NCI-H2107 treated with DMSO at 0.1 percent for 48 hours (cell line): ENCODE measurements around the gene TRIM15.
A peak's percentile ranks its signal among the peaks of the same experiment; 100 is the strongest.
"Not testable (repeated sequence)": the region's sequence is repeated elsewhere in the genome, so short reads cannot be mapped to it uniquely, and the experiment has no call there.

Experiments used
- DNase-seq: peaks from one replicate; lab custom pipeline; 2025; ENCODE audit not compliant: unreplicated experiment; lab: John Stamatoyannopoulos, UW

TRIM15 gene

DNA sequence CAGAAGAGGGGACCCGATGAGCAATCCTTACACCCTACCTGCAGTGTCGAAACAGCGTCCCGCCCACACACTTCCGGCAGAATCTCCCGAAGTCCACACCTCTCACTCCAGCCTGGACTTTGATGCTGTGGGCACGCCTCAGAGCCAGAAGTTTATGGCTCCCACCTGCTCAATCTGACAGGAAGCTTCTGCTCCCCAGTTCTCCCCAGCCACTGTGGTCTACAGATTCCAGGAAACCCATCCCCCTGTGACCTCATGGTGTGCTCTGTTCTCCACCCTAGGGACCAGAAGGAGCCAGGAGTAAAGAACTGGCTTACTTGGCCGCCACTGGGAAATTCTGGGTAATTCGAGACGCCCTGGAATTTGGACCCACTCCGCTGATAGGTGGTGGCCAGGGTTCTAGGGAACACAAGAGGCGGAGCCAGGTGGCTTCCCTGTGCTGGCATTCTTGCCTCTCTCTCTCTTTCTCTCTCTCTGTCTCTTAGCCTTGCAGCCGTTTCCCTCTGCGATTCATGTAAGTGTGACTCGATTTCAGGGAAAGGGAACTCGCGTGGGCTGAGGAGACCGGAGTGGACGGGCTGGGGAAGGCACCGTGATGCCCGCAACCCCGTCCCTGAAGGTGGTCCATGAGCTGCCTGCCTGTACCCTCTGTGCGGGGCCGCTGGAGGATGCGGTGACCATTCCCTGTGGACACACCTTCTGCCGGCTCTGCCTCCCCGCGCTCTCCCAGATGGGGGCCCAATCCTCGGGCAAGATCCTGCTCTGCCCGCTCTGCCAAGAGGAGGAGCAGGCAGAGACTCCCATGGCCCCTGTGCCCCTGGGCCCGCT, at the start of gene TRIM15:
TRIM15 (plus strand) TSS at position 457 of the 828 bp plus-strand sequence; CDS start at position 596, 139 bp downstream.
- no peak for DNase-seq

DNA sequence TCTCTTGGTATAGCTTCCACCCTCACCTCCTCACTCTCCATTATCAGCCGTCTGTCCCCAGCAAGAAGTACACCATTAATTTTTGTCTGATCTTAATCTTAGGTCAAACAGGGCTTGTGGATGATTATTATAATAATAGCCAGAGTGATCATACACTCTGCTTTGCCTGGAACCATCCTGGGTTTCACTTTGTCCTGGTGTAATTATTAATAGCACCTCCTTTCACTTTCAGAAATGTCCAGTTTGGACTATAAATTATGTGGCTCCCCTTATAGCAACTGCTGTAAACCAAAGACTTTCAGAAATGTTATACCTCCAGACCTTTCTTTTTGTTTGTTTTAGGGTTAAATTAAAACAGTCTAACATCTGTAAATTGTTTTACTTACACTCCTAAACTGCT, 49.5 kb upstream of the TRIM15 start:
- no peak for DNase-seq

DNA sequence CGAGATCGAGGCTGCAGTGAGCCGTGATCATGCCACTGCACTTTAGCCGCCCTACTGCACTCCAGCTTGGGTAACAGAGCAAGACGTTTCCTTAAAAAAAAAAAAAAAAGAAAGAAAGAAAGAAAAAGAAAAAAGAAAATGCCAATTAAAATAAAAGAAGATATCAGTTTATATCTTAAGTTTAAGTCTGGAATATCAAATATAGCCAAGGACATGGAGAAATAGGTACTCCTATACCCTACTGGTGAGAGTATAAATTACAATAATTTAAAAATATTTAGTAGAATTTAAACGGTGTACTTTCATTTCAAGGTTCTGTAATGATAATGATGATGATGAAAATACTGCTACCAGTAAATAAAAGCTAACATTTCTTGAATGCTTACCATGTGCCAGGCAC, 46.6 kb upstream of the TRIM15 start:
- no peak for DNase-seq

DNA sequence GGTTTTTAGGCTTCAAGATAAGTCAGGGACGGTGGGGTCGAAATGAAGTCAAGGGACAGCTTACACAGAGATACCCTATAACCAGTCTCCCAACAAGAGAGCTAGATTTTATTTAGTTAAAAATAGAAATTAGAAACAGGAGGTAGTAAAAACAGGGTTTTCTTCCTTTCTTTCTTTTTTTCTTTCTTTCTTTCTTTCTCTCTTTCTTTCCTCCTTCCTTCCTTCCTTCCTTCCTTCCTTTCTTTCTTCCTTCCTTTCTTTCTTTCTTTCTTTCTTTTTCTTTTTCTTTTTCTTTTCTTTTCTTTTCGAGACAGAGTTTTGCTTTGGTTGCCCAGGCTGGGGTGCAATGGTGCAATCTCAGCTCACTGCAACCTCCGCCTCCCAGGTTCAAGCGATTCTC, 44.7 kb upstream of the TRIM15 start:
- not testable (repeated sequence) for DNase-seq

DNA sequence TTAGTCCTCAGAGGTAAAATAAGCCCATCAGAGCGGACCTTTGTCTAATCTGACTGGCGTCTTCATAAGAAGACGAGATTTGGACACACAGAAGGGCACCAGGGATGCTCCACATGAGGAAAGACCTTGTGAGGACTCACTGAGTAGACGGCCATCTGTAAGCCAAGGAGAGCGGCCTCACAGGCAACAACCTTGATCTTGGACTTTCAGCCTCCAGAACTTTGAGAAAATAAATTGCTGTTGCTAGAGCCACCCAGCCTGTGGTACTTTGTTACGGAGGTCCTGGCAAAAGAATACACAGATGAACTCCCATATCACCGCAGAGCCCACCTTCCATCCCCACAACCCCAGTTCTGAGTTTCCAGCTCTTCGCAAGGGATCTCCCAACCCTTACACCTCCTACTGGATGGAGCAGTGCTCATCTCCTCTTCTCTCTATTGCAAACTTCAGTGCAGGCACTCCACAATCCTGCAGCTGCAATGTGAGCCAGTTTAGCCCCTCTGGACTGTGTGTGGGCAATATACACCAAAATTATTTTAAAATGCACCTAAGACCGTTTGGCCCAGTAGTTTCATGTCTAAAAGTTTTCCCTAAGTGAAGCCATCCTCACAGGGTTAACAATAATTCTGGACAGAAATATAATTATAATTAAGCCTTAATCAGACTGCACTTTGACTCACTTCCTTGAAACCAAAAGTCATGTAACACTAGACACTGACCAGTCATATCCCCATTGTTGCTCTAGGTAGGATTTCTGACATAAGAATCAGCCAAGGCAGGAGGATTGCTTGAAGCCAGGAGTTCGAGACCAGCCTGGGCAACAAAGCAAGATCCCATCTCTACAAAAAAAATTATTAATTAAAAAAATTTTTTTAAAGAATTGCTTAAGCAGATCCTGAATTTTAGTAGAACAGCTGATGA, 41.6 kb upstream of the TRIM15 start:
- DNase-seq = no peak

DNA sequence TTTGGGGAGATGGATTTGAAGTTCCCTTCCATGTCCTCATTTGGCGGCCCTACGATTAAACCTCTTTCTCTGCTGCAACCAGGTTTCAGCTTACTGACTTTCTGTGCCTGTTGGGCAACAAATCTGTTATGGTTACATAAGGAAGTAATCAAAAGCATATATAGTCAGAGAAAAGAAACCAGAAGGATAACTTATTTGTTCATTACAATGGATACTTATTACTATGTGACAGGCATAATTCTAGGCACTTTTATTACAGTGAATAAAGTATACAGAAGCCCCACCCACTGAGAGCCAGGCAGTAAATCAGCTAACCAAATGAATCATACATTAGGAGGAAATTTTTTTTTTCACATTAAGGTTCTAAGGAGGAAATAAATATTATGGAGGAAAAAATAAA, 40.8 kb upstream of the TRIM15 start:
- no peak for DNase-seq

DNA sequence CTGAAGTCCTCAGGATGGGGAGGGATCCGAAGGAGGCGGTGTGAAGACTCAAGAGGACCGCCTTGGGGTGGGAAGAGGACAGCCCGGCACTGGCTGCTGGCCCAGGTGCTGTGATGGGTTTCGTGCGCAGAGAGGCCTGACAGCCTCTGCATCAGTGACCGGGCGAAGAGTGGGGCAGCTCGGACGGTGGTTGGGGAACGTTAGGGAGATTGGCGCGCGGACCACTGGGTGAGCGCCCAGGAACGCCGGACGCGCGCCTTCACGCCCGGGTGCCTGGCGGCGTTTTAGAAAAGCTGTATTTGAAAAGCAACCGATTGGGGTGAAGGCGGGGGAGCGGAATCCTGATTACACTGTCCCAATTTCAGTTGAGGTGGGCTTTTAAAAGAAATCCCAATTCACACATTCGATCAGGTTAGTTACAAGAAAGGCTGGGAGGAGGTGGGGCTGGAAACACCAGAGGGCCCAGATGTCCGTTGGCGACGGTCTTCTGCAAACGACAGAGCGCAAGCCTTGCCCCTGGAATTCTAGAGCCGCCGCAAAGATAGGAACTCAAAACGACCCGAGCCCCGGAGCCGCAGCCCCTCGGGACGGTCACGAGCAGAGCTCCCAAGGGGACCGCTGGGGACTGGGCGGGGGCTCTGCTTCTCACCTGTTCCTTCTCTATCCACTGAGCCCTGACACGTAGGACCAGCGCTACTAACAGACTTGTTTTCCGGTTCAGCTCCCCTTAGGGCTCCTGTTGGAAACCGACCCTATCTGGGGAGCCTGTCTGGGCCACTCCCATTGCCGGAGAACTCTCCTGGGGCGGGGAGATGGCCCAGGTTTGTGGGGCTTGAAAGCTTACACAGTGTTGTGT, 35.9 kb upstream of the TRIM15 start:
- DNase-seq = no peak

DNA sequence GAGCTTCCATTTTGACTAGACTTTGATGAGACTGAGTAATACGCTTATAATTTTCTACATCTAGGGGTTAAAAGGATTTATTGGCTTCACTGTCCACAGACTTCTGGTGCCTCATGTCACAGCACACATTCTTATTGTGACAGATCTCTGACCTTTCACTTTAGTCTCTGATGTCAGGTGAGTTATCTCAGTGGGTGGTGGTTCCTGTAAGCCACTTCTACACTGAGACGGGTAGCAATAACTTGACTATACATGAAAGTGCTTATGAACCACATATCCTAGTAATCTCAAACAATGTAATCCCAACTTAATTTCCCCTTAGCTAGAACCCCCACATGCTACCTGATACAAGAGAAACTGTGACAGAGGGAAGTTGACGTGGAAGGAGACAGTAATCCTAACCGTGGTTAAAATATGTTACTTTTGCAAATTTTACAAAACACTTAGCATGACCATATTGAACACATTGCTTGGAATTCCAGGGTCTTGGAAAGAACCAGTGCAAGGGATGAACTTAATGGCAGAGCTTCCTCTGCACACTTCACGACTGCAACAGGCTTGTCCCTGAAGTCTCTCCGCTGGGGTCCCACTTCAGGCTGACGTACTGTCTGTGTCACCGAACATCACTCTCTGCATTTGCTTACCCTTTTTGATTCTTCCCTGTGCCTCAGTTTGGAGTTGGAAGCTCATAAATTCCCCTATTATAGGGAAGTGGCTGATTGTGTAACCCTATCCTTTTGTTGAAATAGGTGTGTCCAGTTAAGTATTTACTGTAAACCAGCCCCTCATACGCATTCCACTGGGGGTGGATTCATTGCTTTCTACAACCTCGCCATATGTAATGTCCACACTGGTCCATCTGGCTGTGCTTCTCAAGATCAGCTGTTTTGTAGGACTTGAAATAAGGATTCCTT, 33.8 kb upstream of the TRIM15 start:
- DNase-seq = no peak

DNA sequence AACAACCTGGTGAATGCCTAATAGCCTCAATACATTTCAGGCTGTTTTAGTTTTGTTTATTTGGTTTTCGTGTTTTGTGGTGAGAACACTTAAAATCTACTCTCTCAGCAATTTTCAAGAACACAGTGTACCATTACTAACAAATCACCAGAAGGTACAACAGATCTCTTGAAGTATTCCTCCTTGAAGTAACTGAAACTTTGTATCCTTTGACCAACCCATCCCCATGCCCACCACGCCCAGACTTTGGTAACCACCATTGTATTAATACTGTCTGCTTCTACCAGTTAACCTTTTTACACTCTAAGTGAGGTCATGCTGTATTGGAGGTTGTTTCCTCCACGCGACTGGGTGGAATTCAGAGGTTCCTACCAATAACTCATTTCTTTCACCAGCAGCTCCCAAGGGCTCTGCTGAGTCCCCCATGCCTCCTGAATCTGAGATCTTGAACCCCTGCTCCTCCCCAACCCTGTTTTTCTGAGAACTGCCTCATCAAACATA, 33.1 kb upstream of the TRIM15 start:
- DNase-seq = no peak

DNA sequence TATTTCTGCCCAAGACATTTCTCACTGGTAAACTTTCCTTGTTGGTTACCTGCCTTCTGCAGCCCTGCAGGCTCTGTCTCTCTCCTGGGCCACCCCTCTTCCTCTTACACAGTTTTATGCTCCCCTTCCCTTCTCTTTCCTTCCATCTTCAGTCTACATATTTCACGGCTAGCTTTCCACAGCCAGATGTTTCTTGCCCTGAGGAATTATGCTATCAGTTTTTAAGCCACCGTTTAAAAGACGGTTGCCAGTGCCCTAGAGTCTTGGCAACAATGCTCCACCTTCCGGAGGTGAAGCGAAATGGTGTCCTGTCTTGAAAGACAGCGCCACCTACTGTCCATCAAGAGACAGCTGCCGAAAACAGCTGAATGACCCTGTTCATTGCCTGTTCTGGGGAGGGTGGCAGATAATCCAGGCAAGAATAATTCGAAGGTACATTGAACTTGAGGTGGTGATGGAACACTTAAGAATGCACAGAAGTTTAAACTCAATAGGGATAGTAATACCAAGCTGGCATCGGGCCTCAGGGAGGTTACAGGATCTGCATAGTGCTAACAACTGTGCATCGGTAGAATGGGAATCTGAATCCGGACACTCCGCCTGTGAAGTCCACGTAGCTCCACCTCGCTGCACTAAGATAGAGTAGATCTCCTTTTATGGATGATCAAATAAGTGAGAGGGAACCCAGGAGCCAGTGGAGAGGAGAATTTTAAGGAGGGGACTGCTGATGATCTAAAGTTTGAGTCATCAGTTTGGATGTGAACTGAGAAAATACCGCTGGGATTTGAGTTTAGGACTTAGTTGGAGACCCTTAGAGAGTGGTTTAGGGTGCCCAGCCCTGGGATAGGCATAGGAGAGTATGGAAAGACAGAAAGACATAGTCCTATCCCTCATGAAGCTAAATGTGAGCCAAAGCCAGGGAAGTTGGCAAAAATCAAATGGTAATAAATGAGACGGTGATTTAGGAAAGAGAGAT, 32.2 kb upstream of the TRIM15 start:
- DNase-seq = peak; percentile 36

DNA sequence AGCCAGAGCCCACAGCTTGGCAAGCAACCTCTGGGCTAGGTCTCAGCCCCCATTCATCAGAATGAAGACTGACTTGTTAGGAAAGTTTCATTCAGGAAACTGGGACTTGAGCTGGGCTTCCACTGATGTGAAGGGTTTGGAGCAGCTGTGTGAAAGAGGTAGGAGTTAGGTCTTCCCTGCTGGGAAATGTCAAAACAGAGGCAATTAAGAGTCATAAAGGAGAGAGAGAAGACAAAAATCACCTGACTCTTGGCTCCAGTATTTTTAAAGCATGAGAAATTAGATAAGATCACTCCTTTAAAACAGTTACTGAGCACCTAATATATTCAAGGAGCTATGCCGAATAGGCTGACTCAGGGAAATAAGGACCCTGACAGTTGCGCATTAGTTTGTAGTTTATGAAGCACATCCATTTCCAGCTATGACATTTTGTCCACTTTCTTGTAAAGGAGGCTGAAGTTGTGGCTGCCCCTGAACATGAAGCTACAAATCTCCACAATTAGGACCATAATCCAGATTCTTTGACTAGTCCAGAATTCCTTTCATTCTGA, 31.3 kb upstream of the TRIM15 start:
- DNase-seq = no peak

DNA sequence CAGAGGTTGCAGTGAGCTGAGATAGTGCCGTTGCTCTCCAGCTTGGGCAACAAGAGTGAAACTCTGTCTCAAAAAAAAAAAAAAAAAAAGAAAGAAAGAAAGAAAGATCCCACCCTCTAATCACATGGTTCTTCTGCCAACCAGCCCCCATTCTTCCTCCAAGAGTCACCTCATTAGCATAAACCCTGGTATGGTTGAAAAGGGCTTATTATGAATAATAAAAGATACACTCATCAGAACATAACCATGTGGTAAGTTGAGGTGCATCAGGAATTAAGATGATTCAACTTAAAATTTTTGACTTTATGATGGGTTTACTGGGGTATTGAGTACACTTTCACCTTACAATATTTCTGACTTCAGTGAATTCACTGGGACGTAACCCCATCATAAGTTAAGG, 28.2 kb upstream of the TRIM15 start:
- no peak for DNase-seq

DNA sequence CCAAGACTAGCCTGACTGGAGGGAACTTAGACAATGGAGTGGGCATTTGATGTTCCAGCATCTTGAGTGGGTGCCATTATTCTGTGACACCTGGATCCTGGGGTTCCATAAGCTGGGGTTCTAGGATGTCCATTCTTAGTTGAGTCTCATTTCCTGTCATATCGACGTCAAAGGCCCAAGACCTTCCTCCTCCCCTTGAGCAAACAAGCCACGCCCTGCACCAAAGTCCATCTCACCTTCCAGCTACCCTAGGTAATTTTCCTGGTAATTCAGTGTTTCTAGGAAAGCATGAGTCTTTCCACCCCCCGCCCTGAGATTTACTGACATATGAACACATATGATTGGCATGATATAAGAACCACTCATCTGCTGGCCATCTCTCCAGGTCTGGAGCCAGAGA, 27.6 kb upstream of the TRIM15 start, which contains the start of gene TRIM40:
TRIM40 (plus strand) TSS at position 384 of the 400 bp plus-strand sequence. CDS start 897 bp downstream, outside the sequence.
- DNase-seq = no peak

DNA sequence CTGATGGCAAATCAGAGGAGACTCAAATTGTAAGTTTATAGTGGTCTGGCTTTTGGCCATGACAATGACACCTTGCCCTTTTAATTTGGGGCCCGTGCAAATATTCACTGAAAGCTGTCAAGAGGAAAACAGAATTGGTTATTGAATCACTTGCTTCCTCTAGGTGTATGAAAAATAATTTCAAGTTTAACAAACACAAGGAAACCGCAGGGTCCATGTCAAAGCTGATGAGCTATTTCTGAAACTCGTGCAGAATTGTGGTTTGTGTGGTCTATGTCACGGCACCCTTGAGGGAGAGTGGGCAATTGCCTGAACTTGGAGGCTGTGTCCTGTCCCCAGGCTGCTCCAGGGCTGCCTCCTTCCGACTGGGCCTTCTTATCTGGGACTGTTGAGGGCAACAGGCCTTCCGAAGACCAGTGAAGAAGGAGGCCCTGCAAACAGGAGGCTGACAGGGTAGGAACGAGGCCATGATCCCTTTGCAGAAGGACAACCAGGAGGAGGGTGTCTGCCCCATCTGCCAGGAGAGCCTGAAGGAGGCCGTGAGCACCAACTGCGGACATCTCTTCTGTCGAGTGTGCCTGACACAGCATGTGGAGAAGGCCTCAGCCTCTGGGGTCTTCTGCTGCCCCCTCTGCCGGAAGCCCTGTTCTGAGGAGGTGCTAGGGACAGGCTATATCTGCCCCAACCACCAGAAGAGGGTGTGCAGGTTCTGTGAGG, 26.6 kb upstream of the TRIM15 start:
- DNase-seq = no peak

DNA sequence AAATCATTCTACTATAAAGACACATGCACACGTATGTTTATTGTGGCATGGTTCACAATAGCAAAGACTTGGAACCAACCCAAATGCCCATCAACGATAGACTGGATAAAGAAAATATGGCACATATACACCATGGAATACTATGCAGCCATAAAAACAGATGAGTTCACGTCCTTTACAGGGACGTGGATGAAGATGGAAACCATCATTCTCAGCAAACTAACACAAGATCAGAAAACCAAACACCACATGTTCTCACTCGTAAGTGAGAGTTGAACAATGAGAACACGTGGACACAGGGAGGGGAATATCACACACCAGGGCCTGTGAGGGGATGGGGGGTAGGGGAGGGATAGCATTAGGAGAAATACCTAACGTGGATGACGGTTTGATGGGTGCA, 23.1 kb upstream of the TRIM15 start:
- DNase-seq = not testable (repeated sequence)

DNA sequence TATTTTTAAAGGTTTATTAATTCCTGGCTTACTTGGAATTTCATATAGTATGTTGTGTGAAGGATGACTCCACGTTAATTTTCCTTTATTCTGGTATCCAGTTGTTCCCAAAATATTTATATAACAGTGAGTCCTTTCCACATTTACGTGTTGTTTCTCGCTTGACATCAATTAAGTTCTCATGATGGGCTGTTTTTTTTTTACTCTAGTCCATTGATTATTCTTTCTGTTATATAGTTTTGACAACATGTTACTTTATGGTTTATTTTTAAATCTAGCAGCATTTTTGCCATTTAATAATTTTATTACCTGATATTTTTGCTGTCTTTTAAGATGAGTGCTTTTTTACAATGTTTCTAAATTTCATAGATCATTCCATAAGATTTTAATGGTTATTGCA, 20.7 kb upstream of the TRIM15 start:
- no peak for DNase-seq

DNA sequence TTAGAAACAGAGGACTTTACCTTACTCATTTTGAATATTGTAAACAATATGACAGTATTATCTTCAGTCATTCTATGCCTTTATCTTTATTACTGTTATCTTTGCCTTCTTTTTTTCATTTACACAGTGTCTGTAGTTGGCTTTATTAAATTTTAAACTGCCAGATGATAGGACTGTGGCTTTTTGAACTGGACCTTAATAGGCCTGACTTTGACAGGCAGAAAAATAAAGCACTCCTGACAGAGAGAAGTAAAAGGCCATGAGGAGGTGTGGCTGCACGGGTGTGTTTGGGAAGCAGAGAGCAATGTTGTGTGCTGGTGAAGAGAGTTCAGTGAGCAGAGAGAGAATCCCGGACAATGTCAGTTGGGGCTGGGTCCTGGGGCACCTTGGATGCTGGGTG, 19.6 kb upstream of the TRIM15 start:
- DNase-seq = no peak

DNA sequence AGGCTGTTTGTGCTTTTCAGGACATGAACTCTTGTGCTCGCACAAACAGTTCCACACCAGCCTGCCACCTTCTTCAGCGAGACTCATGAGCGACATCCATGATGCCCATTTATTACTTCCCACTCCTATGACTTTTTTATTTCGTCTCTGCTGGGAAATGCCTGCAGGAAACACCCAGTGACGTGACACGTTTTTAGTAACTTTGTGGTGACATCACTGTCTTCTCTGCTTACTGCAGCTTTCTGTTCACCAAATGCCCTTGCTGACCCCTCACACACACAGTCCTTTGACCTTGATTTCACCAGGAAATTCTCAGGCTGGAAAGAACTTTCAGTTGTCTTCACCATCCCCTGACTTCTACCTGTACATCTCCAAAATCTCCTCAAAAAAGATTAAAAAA, 18.5 kb upstream of the TRIM15 start:
- no peak for DNase-seq
